IMR-90 (cell line): Measurements from ENCODE around the gene TRPM8. TPM values are rescaled to one million over a fixed set of nuclear protein-coding genes. Genes with fewer than 3 reads are reported as not detected.
A peak's percentile ranks its signal among the peaks of the same experiment; 100 is the strongest.

ENCODE experiments used
- ATAC-seq: fragments of 200-7000 bp; cut with Tn5 transposase; 2 replicates; pipeline ENCODE4 v1.9.1; 2020; ENCODE audit warnings: low read depth, mild to moderate bottlenecking, moderate library complexity
- BruUV-seq: library from RNA; stranded (reverse); fragments of 400-500 nt; replicated peaks from 2 replicates; lab custom pipeline; 2021; lab: Mats Ljungman, UMichigan
- CTCF ChIA-PET: fragments of 300-600 bp; formaldehyde crosslinking; extraction: SDS; loops from one replicate; lab custom pipeline; 2021; ENCODE audit warnings: antibody characterized with exemption; lab: Yijun Ruan, JAX
- POLR2A ChIA-PET: fragments of 300-600 bp; sonication (Branson Sonifier 250); formaldehyde crosslinking; loops from one replicate; lab custom pipeline; 2022; ENCODE audit warnings: antibody characterized with exemption; ENCODE audit not compliant: unreplicated experiment; lab: Charles Lee
- DNase-seq: peaks from one replicate; pipeline ENCODE4 v3.0.0; 2013
- H2AFZ ChIP-seq: replicated peaks from 2 replicates; pipeline ENCODE3; 2013; ENCODE audit warnings: low read length, mild to moderate bottlenecking; ENCODE audit not compliant: poor library complexity
- H2AK5ac ChIP-seq: 2 replicates; pipeline ENCODE4 v1.6.1; 2013; ENCODE audit warnings: low read depth, low read length, inconsistent platforms
- H2AK9ac ChIP-seq: replicated peaks from 2 replicates; pipeline ENCODE3; 2013; ENCODE audit warnings: mild to moderate bottlenecking, low read depth, low read length, moderate library complexity; ENCODE audit not compliant: poor library complexity
- H2BK120ac ChIP-seq: 2 replicates; pipeline ENCODE4 v1.6.1; 2013; ENCODE audit warnings: low read depth, low read length, inconsistent platforms
- H2BK15ac ChIP-seq: 3 replicates; pipeline ENCODE4 v1.6.1; 2013; ENCODE audit warnings: low read depth, low read length, inconsistent platforms
- H2BK20ac ChIP-seq: 2 replicates; pipeline ENCODE4 v1.6.1; 2013; ENCODE audit warnings: low read depth, mild to moderate bottlenecking, inconsistent platforms, low read length, moderate library complexity
- H2BK5ac ChIP-seq: 2 replicates; pipeline ENCODE4 v1.6.1; 2013; ENCODE audit warnings: mild to moderate bottlenecking, low read depth, low read length, inconsistent platforms; ENCODE audit not compliant: poor library complexity, severe bottlenecking
- H3K14ac ChIP-seq: replicated peaks from 2 replicates; pipeline ENCODE4 v1.6.1; 2013; ENCODE audit warnings: low read depth, low read length, inconsistent platforms
- H3K18ac ChIP-seq: 2 replicates; pipeline ENCODE4 v1.6.1; 2013; ENCODE audit warnings: low read depth, low read length, control low read depth
- H3K23ac ChIP-seq: 2 replicates; pipeline ENCODE4 v1.6.1; 2013; ENCODE audit warnings: low read depth, low read length, inconsistent platforms
- H3K27ac ChIP-seq: 2 replicates; pipeline ENCODE4 v1.5.1; 2013; ENCODE audit warnings: mild to moderate bottlenecking, control low read depth, low read length; ENCODE audit not compliant: insufficient read depth
- H3K27me3 ChIP-seq: 2 replicates; pipeline ENCODE4 v1.6.1; 2013; ENCODE audit warnings: low read length; ENCODE audit not compliant: control insufficient read depth, insufficient read depth
- H3K36me3 ChIP-seq: 2 replicates; pipeline ENCODE4 v1.6.1; 2013; ENCODE audit warnings: low read length, mixed read lengths; ENCODE audit not compliant: control insufficient read depth, insufficient read depth
- H3K4ac ChIP-seq: 2 replicates; pipeline ENCODE4 v1.6.1; 2013; ENCODE audit warnings: low read depth, low read length, inconsistent platforms
- H3K4me1 ChIP-seq: 2 replicates; pipeline ENCODE4 v1.6.1; 2013; ENCODE audit warnings: low read length, mixed read lengths; ENCODE audit not compliant: control insufficient read depth, insufficient read depth
- H3K4me2 ChIP-seq: 2 replicates; pipeline ENCODE4 v1.6.1; 2013; ENCODE audit warnings: low read depth, mild to moderate bottlenecking, control low read depth, low read length, moderate library complexity
- H3K4me3 ChIP-seq: 2 replicates; pipeline ENCODE4 v1.5.1; 2013; ENCODE audit warnings: low read depth, mild to moderate bottlenecking, control low read depth, low read length, moderate library complexity; ENCODE audit not compliant: insufficient read depth
- H3K56ac ChIP-seq: 2 replicates; pipeline ENCODE4 v1.6.1; 2013; ENCODE audit warnings: low read length, inconsistent platforms; ENCODE audit not compliant: insufficient read depth; ENCODE audit errors: extremely low read depth
- H3K79me1 ChIP-seq, 2 experiments: 2 replicates each; pipeline ENCODE4 v1.6.1; 2013; ENCODE audit warnings: low read length in 2 of 2, inconsistent platforms in 1 of 2, low read depth in 1 of 2
- H3K9ac ChIP-seq: 2 replicates; pipeline ENCODE4 v1.6.1; 2013; ENCODE audit warnings: low read depth, low read length, control low read depth
- H3K9me1 ChIP-seq: 2 replicates; pipeline ENCODE4 v1.6.1; 2013; ENCODE audit warnings: low read length, inconsistent platforms; ENCODE audit not compliant: insufficient read depth
- H3K9me3 ChIP-seq: 2 replicates; pipeline ENCODE4 v1.6.1; 2013; ENCODE audit warnings: low read length; ENCODE audit not compliant: control insufficient read depth, insufficient read depth
- H4K20me1 ChIP-seq: 2 replicates; pipeline ENCODE4 v1.6.1; 2013; ENCODE audit warnings: low read length, inconsistent platforms; ENCODE audit not compliant: insufficient read depth
- H4K5ac ChIP-seq: 2 replicates; pipeline ENCODE4 v1.6.1; 2013; ENCODE audit warnings: mild to moderate bottlenecking, low read depth, low read length, control low read depth
- H4K8ac ChIP-seq, 2 experiments: 2 replicates each; pipeline ENCODE4 v1.6.1; 2013; ENCODE audit warnings: low read depth in 2 of 2, low read length in 2 of 2, control low read depth in 1 of 2, inconsistent platforms in 1 of 2
- H4K91ac ChIP-seq: 2 replicates; pipeline ENCODE4 v1.6.1; 2013; ENCODE audit warnings: low read depth, low read length, inconsistent platforms; ENCODE audit not compliant: insufficient read depth
- CTCF ChIP-seq: conservative IDR thresholded peaks from 2 replicates; pipeline ENCODE4 v1.5.1; 2012; ENCODE audit warnings: mild to moderate bottlenecking, low read depth, low read length, improper control_type of control experiment
- RAD21 ChIP-seq: IDR thresholded peaks from 2 replicates; pipeline ENCODE4 v1.6.1; 2012; ENCODE audit warnings: low read length, improper control_type of control experiment
- RFX5 ChIP-seq: IDR thresholded peaks from 2 replicates; pipeline ENCODE4 v1.8.0; 2012; ENCODE audit warnings: low read depth, mild to moderate bottlenecking, low read length, moderate library complexity
- WGBS, 2 experiments: methylation state at CpG; one replicate each; pipeline versions ENCODE4 v1.1.5 to v1.1.7; 2013; ENCODE audit warnings: missing lambda C conversion rate in 2 of 2; ENCODE audit not compliant: insufficient read length in 1 of 2; ENCODE audit errors: extremely low coverage in 2 of 2; 5-methylcytosine and 5-hydroxymethylcytosine counted together
- dilution Hi-C: fragments of 300-500 bp; cut with HindIII; formaldehyde crosslinking; loops from one replicate; pipeline ENCODE4 v1.14.3; 2018; ENCODE audit warnings: low sequenced_read_pairs; ENCODE audit not compliant: unreplicated experiment
- in situ Hi-C: fragments of 300-500 bp; cut with MboI; formaldehyde crosslinking; loops from 3 replicates; pipeline ENCODE4 v1.14.3; 2019; ENCODE audit warnings: low sequenced_read_pairs, inconsistent platforms, mixed read lengths
- intact Hi-C: fragments of 100-400 bp; cut with micrococcal nuclease; formaldehyde crosslinking; loops from 2 replicates; pipeline ENCODE4 v1.10.0; 2022
- polyA plus RNA-seq, 3 experiments: library from polyadenylated mRNA; depleted of rRNA; stranded (reverse); fragments of >200 nt; gene quantifications; 2 replicates each; pipeline ENCODE4 v1.2.3, GENCODE V29; 2012; ENCODE audit warnings: low replicate concordance in 1 of 3
- total RNA-seq: library from RNA; depleted of rRNA; stranded (reverse); fragments of >200 nt; gene quantifications from 2 replicates; pipeline ENCODE4 v1.2.3, GENCODE V29; 2012

Gene TRPM8
- total and polyA plus RNA-seq, 2 of the 4 experiments (the other 2 are of a cell fraction): not detected

- no peak for TF ChIP-seq RAD21
Observed at GRCh38 chr2:233912691-233913423, 4.3 kb upstream of the TRPM8 start (continued).

GRCh38 chr2:233915128-233915527, 2.0 kb upstream of the TRPM8 start:
- intact Hi-C loops: no loop called here

More at GRCh38 chr2:233915128-233915527, 2.0 kb upstream of the TRPM8 start:
- H4K5ac ChIP-seq: no peak overlapping the region
- no peaks in the 10 kb centered on the region for H3K9me1 ChIP-seq
- H3K4me3 ChIP-seq: no peak overlapping the region
- no peak for TF ChIP-seq RFX5
- TF ChIP-seq CTCF: 0 out of 2 replicates have a peak, but pooled peaks have one; percentile 8
- H4K8ac ChIP-seq: no peak overlapping the region
- H3K4ac ChIP-seq: no peak overlapping the region
- ChIA-PET CTCF (no interaction called here), POLR2A (no interaction called here)
- ATAC-seq (no peak), DNase-seq (peak; percentile 3)
- no peak overlapping the region for H4K91ac ChIP-seq
- H2AFZ ChIP-seq: no peak overlapping the region
- in situ Hi-C loops (no loop called here), dilution Hi-C loops (no loop called here)
- no peak overlapping the region for H3K4me2 ChIP-seq
- no peak overlapping the region for H2BK5ac ChIP-seq
- H3K14ac ChIP-seq: no peak overlapping the region
- peaks cover 3% of the 10 kb centered on the region for H3K27me3 ChIP-seq
- H3K9ac ChIP-seq: no peak overlapping the region
- H3K79me1 ChIP-seq: no peaks in the 10 kb centered on the region
- peaks cover 3% of the 10 kb centered on the region; the same call in 1 of the 2 replicates for H3K4me1 ChIP-seq
- H3K23ac ChIP-seq: no peak overlapping the region
- no peaks in the 10 kb centered on the region; the same call in 1 of the 2 replicates for H4K20me1 ChIP-seq
- H2AK5ac ChIP-seq: no peak overlapping the region
- no peak overlapping the region for H2AK9ac ChIP-seq
- no peak overlapping the region for H3K18ac ChIP-seq
- H3K36me3 ChIP-seq: no peaks in the 10 kb centered on the region
- H3K27ac ChIP-seq: no peak overlapping the region
- WGBS, 2 experiments: no CpG with 5 or more reads among the region's 2 CpGs
- no peaks in the 10 kb centered on the region for H3K9me3 ChIP-seq
- no peak overlapping the region for H2BK20ac ChIP-seq
- BruUV-seq: no TSS peak
- no peak overlapping the region for H3K56ac ChIP-seq
- H2BK15ac ChIP-seq: no peak overlapping the region
- H2BK120ac ChIP-seq: no peak overlapping the region
